B cell (primary cell): ENCODE data around the gene OR52N1.

Experiments used
- CTCF ChIP-seq: fragments of 200-600 bp; IDR thresholded peaks from one replicate; pipeline ENCODE4 v1.8.0; 2022; ENCODE audit warnings: antibody characterized with exemption, mild to moderate bottlenecking
- EZH2 ChIP-seq: IDR thresholded peaks from 2 replicates; pipeline ENCODE4 v1.6.1; 2012; ENCODE audit warnings: borderline replicate concordance, low read depth, mild to moderate bottlenecking, moderate library complexity, low read length; ENCODE audit not compliant: insufficient read depth, poor library complexity, severe bottlenecking

DNA sequence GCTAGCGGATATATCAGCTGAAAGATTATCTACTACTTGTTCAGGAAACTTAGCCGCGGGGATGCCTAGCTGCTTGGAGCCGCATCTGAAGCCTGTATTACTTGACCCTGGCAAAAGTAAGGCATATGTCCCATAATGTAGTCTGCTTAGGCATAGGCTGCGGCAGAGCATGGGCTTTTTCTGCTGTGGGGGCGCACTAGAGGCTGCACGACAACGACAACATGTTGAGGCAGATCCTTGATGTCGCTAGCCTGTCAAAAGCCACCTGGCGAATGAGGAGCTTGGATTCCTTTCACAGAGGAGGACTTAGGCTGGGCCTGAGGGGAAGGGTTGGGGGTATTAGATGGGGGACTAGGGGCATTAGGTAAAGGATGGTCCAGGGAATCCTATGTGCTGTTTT, 16.5 kb upstream of the OR52N1 start:
- no peak for TF ChIP-seq CTCF
- no peak for TF ChIP-seq EZH2
